Neural cell (in vitro differentiated cells): ENCODE results near the gene ZDHHC1.

ENCODE experiments used
- CTCF ChIP-seq: fragments of 450-650 bp; IDR thresholded peaks from 2 replicates; pipeline ENCODE4 v1.5.1; 2014; ENCODE audit warnings: antibody characterized with exemption, mild to moderate bottlenecking, moderate library complexity; ENCODE audit not compliant: poor library complexity, severe bottlenecking
- EP300 ChIP-seq: fragments of 450-650 bp; conservative IDR thresholded peaks from 2 replicates; pipeline ENCODE4 v1.6.1; 2014; ENCODE audit warnings: antibody characterized with exemption, mild to moderate bottlenecking, moderate library complexity; ENCODE audit not compliant: poor library complexity, severe bottlenecking
- EZH2 ChIP-seq: fragments of 200-600, 300-800 bp; shearing (Covaris generic), sonication (generic); IDR thresholded peaks from 2 replicates; pipeline ENCODE4 v1.6.1; 2014; ENCODE audit warnings: antibody characterized with exemption, low read length, borderline replicate concordance, mild to moderate bottlenecking; ENCODE audit not compliant: insufficient read depth, poor library complexity, severe bottlenecking
- MXI1 ChIP-seq: fragments of 450-650 bp; conservative IDR thresholded peaks from 2 replicates; pipeline ENCODE4 v1.6.1; 2014; ENCODE audit warnings: antibody characterized with exemption, mild to moderate bottlenecking; ENCODE audit not compliant: poor library complexity, severe bottlenecking
- POLR2AphosphoS5 ChIP-seq: IDR thresholded peaks from 2 replicates; pipeline ENCODE4 v1.6.1; 2012
- RAD21 ChIP-seq: fragments of 450-650 bp; conservative IDR thresholded peaks from 2 replicates; pipeline ENCODE4 v1.6.1; 2014; ENCODE audit warnings: antibody characterized with exemption, mild to moderate bottlenecking, moderate library complexity
- REST ChIP-seq: IDR thresholded peaks from 2 replicates; pipeline ENCODE4 v1.6.1; 2012; ENCODE audit warnings: borderline replicate concordance
- SMC3 ChIP-seq: fragments of 450-650 bp; conservative IDR thresholded peaks from 2 replicates; pipeline ENCODE4 v1.6.1; 2014; ENCODE audit warnings: antibody characterized with exemption, mild to moderate bottlenecking, moderate library complexity; ENCODE audit not compliant: poor library complexity

- no peak for TF ChIP-seq CTCF
- no peak for TF ChIP-seq EZH2
- TF ChIP-seq REST, result no peak
- TF ChIP-seq EP300, result no peak
- TF ChIP-seq POLR2AphosphoS5, result no peak
- no peak for TF ChIP-seq MXI1
- TF ChIP-seq RAD21, result no peak
- no peak for TF ChIP-seq SMC3
Measured at GRCh38 chr16:67443265-67443664, 27.0 kb upstream of the ZDHHC1 start.
